Measurements from ENCODE around the gene COL7A1. TPM values are rescaled to one million over a fixed set of nuclear protein-coding genes. Genes with fewer than 3 reads are reported as not detected.

Gene COL7A1
- total and polyA plus RNA-seq, 2 of the 13 experiments (the other 11 are each of a cell fraction or from before 2014, with no cell fraction given): 2.7 to 11.7 TPM

- TF ChIP-seq AKNA (CRISPR knock-in tag; IDR thresholded peaks at IDR 0.05; ENCODE audit: borderline replicate concordance): no peak
- TF ChIP-seq FOXM1 (CRISPR knock-in tag; IDR thresholded peaks at IDR 0.05): no peak
- TF ChIP-seq SKI (IDR thresholded peaks at IDR 0.05; ENCODE audit: partially characterized antibody): no peak
- TF ChIP-seq MLX (CRISPR knock-in tag; IDR thresholded peaks at IDR 0.05): peak; percentile 75
- TF ChIP-seq SMYD3 (CRISPR knock-in tag; IDR thresholded peaks at IDR 0.05): no peak
- no peak for TF ChIP-seq LRRFIP1 (CRISPR knock-in tag; conservative IDR thresholded peaks at IDR 0.05)
- no peak for TF ChIP-seq DNMT3B (CRISPR knock-in tag; conservative IDR thresholded peaks at IDR 0.05)
- no peak for TF ChIP-seq ZNF615 (CRISPR knock-in tag; IDR thresholded peaks at IDR 0.05; ENCODE audit: borderline replicate concordance)
- 0 out of 2 replicates have a peak, but pooled peaks have one; percentile 46 for TF ChIP-seq HMG20B (CRISPR knock-in tag; conservative IDR thresholded peaks at IDR 0.05)
- TF ChIP-seq CREB3 (CRISPR knock-in tag; IDR thresholded peaks at IDR 0.05): 0 out of 2 replicates have a peak, but pooled peaks have one; percentile 38
- no peak for TF ChIP-seq ZNF282 (IDR thresholded peaks at IDR 0.05; ENCODE audit: partially characterized antibody)
- TF ChIP-seq NR2C2 (CRISPR knock-in tag; IDR thresholded peaks at IDR 0.05; ENCODE audit: borderline replicate concordance): no peak; the same call in 1 of the 2 replicates
- TF ChIP-seq THAP11 (CRISPR knock-in tag; IDR thresholded peaks at IDR 0.05): peak; percentile 73
- no peak for TF ChIP-seq SMAD3 (CRISPR knock-in tag; IDR thresholded peaks at IDR 0.05)
- TF ChIP-seq ZNF24 (IDR thresholded peaks at IDR 0.05): no peak
- peak; percentile 55; the same call in 1 of the 2 replicates for TF ChIP-seq ZNF724P (CRISPR knock-in tag; IDR thresholded peaks at IDR 0.05; ENCODE audit: borderline replicate concordance)
- TF ChIP-seq SNAPC2 (CRISPR knock-in tag; IDR thresholded peaks at IDR 0.05): peak; percentile 96
- peak; percentile 9; the same call in 1 of the 2 replicates for TF ChIP-seq MAFF (IDR thresholded peaks at IDR 0.05; ENCODE audit: low read depth, low read length)
- no peak for TF ChIP-seq PTBP1 (IDR thresholded peaks at IDR 0.05; ENCODE audit: low read depth, low read length, poor library complexity, severe bottlenecking)
- no peak for TF ChIP-seq IRF1 (CRISPR knock-in tag; IDR thresholded peaks at IDR 0.05; ENCODE audit: low read depth)
These were observed 38.1 kb downstream of the COL7A1 start, which contains the start of gene PFKFB4 (continued) for GRCh38 chr3:48556796-48557626.

Measured in HepG2 (cell line).